GM23338 (cell line): ENCODE results near the gene TYW1.
"Not testable (repeated sequence)": the region's sequence is repeated elsewhere in the genome, so short reads cannot be mapped to it uniquely, and the experiment has no call there.

Experiments
- CREB1 ChIP-seq: fragments of 250-450 bp; sonication (Bioruptor Pico); IDR thresholded peaks from 2 replicates; pipeline ENCODE4 v1.5.0; 2020; ENCODE audit warnings: low read depth, mild to moderate bottlenecking, moderate library complexity
- CTCF ChIP-seq, 2 experiments: fragments of 200-600 bp in 1 of 2; sonication (generic) in 1 of 2; conservative IDR thresholded peaks; 2 replicates each; pipeline versions ENCODE4 v1.5.1 to v1.6.1; 2016 to 2017; ENCODE audit warnings: antibody characterized with exemption in 2 of 2, low read depth in 2 of 2, mild to moderate bottlenecking in 2 of 2, moderate library complexity in 1 of 2
- EZH2 ChIP-seq: fragments of 200-600 bp; sonication (generic); IDR thresholded peaks from one replicate; pipeline ENCODE4 v1.8.0; 2017; ENCODE audit warnings: antibody characterized with exemption, mild to moderate bottlenecking, low read depth; ENCODE audit not compliant: unreplicated experiment
- EZH2phosphoT487 ChIP-seq: fragments of 200-600 bp; sonication (generic); IDR thresholded peaks from one replicate; pipeline ENCODE4 v1.8.1; 2018; ENCODE audit warnings: antibody characterized with exemption; ENCODE audit not compliant: unreplicated experiment
- JUNB ChIP-seq: IDR thresholded peaks from one replicate; pipeline ENCODE4 v1.6.1; 2016; ENCODE audit warnings: antibody characterized with exemption; ENCODE audit not compliant: unreplicated experiment
- NANOG ChIP-seq: IDR thresholded peaks from 2 replicates; pipeline ENCODE4 v1.6.1; 2016; ENCODE audit warnings: antibody characterized with exemption, borderline replicate concordance
- POLR2AphosphoS5 ChIP-seq: IDR thresholded peaks from 2 replicates; pipeline ENCODE4 v1.6.1; 2016; ENCODE audit warnings: antibody characterized with exemption, low read depth
- STAT1 ChIP-seq: IDR thresholded peaks from one replicate; pipeline ENCODE4 v1.6.1; 2016; ENCODE audit warnings: antibody characterized with exemption; ENCODE audit not compliant: unreplicated experiment
- ZNF331 ChIP-seq: fragments of 250-450 bp; sonication (Bioruptor Pico); IDR thresholded peaks from 2 replicates; pipeline ENCODE4 v1.5.0; 2020; ENCODE audit warnings: low read depth, mild to moderate bottlenecking, moderate library complexity
- TF ChIP-seq, protein P1 (sequence below): IDR thresholded peaks from one replicate; pipeline ENCODE4 v1.6.1; 2018; ENCODE audit warnings: antibody characterized with exemption; ENCODE audit not compliant: unreplicated experiment

DNA sequence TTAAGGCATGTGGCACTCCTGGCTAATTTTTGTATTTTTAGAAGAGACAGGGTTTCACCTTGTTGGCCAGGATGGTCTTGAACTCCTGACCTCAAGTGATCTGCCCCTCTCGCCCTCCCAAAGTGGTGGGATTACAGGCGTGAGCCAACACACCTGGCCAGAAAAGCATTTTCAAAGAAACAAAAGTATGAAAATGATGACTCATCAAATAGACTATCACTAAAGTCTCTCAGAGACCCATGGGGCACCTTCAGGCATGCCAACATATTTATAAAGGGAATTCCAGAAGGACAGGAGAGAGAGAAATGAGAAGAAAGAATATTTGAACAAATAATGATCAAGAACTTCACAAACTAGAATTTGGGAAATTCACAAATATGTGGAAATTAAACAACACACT lies 114.7 kb downstream of the TYW1 start:
- TF ChIP-seq CTCF (conservative IDR thresholded peaks at IDR 0.05; ENCODE audit: low read depth in 2 of 2); EZH2phosphoT487; POLR2AphosphoS5; EZH2; CREB1 (CRISPR knock-in tag); NANOG; ZNF331 (CRISPR knock-in tag); STAT1; JUNB: not testable (repeated sequence)
- TF ChIP-seq, protein P1, sequence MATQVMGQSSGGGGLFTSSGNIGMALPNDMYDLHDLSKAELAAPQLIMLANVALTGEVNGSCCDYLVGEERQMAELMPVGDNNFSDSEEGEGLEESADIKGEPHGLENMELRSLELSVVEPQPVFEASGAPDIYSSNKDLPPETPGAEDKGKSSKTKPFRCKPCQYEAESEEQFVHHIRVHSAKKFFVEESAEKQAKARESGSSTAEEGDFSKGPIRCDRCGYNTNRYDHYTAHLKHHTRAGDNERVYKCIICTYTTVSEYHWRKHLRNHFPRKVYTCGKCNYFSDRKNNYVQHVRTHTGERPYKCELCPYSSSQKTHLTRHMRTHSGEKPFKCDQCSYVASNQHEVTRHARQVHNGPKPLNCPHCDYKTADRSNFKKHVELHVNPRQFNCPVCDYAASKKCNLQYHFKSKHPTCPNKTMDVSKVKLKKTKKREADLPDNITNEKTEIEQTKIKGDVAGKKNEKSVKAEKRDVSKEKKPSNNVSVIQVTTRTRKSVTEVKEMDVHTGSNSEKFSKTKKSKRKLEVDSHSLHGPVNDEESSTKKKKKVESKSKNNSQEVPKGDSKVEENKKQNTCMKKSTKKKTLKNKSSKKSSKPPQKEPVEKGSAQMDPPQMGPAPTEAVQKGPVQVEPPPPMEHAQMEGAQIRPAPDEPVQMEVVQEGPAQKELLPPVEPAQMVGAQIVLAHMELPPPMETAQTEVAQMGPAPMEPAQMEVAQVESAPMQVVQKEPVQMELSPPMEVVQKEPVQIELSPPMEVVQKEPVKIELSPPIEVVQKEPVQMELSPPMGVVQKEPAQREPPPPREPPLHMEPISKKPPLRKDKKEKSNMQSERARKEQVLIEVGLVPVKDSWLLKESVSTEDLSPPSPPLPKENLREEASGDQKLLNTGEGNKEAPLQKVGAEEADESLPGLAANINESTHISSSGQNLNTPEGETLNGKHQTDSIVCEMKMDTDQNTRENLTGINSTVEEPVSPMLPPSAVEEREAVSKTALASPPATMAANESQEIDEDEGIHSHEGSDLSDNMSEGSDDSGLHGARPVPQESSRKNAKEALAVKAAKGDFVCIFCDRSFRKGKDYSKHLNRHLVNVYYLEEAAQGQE, result not testable (repeated sequence)
